ENCODE measurements around the gene FNDC3B. TPM values are rescaled to one million over a fixed set of nuclear protein-coding genes. Genes with fewer than 3 reads are reported as not detected.

The FNDC3B gene
- polyA plus RNA-seq, 6 donors from 2014 or later: 1.2 to 3.1 (median 2.2) TPM; not detected in 1

DNA sequence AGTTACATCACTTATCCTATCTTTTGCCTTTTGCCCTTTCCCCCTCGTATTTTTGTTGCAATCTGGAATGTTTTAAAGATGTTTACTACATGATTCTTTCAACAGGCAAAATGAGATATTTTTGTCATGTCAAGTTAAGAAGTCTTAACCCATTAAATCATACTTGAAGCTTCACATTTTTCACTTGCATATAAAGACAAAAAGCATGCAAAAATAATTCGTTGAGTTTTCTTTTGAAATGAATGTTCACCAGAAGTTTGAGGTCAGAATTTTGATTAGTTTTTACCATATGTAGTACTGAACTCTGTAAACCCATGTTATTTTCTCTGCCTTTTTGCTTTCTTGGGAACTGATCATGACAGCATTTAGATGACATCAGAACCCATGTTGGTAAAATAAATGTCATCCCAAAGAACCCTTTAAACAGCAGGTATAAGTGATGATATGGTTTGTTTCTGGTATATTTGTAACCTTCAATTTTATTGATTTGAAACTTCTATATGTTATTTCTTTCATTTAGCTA lies 220.4 kb downstream of the FNDC3B start:
- H3K9me3 Mint-ChIP-seq: no peaks in the 10 kb centered on the region
- H3K27ac Mint-ChIP-seq: no peak overlapping the region
- ATAC-seq (ENCODE audit: low read depth in 2 of 2): no peak
- no peaks in the 10 kb centered on the region for H3K4me1 Mint-ChIP-seq
- no peak for DNase-seq
- no peaks in the 10 kb centered on the region for H3K36me3 Mint-ChIP-seq
- H3K4me3 Mint-ChIP-seq: no peak overlapping the region
- H3K27me3 Mint-ChIP-seq: no peaks in the 10 kb centered on the region

DNA sequence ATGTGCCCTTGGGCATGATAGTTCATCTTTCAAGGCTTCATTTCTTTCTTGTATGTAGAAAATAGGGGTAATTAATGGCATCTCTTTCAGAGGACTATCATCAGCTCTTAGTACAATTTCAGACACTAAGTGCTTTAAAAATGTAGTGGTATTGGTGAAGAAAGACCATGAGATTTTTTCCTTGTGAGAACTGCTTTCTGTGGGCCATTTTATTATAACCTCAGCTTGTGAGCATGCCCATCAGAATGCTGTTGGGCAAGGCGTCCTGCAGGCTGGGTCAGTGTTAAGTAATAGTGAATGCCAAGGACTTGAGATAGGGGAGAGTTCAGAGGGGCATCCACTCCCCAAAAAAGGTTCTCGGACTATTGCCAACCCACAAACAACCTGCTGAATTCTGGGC lies 221.0 kb downstream of the FNDC3B start:
- H3K9me3 Mint-ChIP-seq: no peaks in the 10 kb centered on the region
- no peaks in the 10 kb centered on the region for H3K27me3 Mint-ChIP-seq
- DNase-seq (no peak), ATAC-seq (ENCODE audit: low read depth in 2 of 2) (no peak)
- no peaks in the 10 kb centered on the region for H3K4me1 Mint-ChIP-seq
- H3K36me3 Mint-ChIP-seq: no peaks in the 10 kb centered on the region
- H3K27ac Mint-ChIP-seq: no peak overlapping the region
- no peak overlapping the region for H3K4me3 Mint-ChIP-seq

DNA sequence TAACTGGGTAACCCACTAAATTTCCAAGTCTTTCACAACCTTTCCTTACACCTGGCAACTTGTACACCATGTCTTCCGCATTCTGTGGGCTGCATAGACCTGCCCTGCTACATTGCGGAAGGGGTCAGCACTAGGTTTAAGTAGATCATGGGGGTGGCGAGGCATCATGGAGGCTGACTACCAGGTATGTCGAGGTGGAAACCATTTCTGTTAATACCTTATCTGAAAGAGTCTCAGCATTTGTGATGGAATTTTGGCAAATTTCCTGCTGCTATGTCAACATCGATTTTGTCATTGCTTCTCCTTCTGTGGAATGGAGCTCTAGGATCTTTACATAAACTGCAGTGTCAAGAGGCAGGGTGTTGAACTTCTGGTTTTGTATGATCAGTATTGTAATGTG lies 221.7 kb downstream of the FNDC3B start:
- Mint-ChIP-seq H3K4me1 (no peaks in the 10 kb centered on the region), H3K4me3 (no peak overlapping the region), H3K9me3 (no peaks in the 10 kb centered on the region), H3K36me3 (no peaks in the 10 kb centered on the region), H3K27me3 (no peaks in the 10 kb centered on the region), H3K27ac (no peak overlapping the region)
- ATAC-seq (ENCODE audit: low read depth in 2 of 2) (no peak), DNase-seq (no peak)

DNA sequence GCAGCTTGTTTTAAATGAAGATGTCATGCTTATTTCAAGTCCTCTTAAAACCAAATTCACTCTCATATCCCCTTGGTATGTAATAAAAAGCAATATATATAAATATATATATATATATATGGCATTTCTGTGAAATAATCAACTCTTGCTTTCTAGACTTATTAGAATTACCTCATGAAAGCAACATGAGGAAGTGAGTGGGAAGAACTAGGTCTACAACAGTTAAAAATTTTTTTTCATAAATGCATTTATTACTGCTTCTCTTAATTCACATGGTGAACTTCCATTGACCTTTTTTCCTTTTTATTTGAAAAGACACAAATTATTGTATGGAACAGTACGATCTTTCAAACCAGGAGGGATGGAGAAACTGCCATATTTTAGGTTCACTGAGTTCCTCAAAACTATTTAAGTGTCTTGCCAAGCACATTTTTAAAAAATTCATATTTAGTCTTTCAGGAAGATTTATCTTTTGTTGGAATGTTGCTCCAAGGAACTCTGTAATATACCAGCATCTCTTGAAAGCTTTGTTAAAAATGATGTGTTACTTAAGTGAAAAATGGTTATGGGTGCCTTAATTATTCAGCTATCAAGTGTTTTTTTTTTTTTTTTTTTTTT lies 223.7 kb downstream of the FNDC3B start:
- ATAC-seq (ENCODE audit: low read depth in 2 of 2): no peak
- Mint-ChIP-seq H3K4me3 (no peak overlapping the region), H3K9me3 (peaks cover 0 to 3% (median 0%) of the 10 kb centered on the region in 7 donors), H3K27me3 (no peaks in the 10 kb centered on the region), H3K27ac (no peak overlapping the region), H3K4me1 (no peaks in the 10 kb centered on the region), H3K36me3 (peaks cover 0 to 4% of the 10 kb centered on the region in 2 donors)
- DNase-seq: no peak

DNA sequence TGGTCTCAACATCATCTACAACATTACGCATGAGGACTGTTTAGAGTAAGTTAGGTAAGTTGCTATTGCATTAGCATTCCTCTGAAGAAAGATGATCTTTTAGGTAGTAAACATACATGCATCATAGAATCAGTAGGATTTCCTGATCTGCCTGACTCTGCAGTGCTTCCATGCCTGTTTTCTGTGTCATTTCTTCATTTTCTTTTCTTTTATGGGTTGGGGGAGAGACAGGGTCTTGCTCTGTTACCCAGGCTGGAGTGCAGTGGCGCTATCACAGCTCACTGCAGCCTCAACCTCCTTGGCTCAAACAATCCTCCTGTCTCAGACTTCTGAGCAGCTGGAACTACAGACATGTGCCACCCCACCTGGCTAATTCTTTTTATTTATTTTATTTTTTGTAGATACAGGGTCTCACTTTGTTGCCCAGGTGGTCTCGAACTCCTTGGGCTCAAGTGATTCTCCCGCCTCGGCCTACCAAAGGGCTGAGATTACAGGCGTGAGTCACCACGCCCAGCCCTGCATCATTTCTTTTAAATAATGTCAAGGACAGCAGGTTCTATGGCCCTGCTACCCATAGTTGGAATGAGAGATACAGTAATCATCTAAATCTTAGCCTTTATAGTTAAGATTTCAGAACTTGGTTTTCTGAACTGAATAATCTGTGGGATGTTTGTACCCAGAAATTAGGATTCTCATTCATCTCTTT lies 224.6 kb downstream of the FNDC3B start:
- peaks cover 0 to 4% of the 10 kb centered on the region in 2 donors for H3K36me3 Mint-ChIP-seq
- peaks cover 0 to 3% (median 0%) of the 10 kb centered on the region in 7 donors for H3K9me3 Mint-ChIP-seq
- H3K27ac Mint-ChIP-seq: no peak overlapping the region
- H3K27me3 Mint-ChIP-seq: no peaks in the 10 kb centered on the region
- no peak overlapping the region for H3K4me3 Mint-ChIP-seq
- DNase-seq (no peak), ATAC-seq (ENCODE audit: low read depth in 2 of 2) (no peak)
- H3K4me1 Mint-ChIP-seq: no peaks in the 10 kb centered on the region

DNA sequence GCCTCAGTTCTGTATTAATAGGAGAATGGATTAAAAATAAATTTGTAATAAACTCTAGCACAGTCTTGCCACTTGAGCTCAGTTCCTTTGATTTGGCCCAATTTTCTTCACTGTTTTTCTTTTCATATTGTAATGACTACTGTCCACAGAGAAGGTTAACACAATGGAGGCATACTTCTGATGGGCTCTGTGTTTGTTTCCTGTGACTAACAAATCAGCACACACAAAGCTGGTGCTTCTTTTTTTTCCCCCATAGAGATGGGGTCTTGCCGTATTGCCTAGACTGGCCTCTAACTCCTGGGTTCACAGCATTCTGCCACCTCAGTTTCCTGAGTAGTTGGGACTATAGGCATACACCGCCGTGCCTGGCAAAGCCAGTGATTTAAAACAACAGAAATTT lies 226.7 kb downstream of the FNDC3B start:
- ATAC-seq (ENCODE audit: low read depth in 2 of 2) (no peak), DNase-seq (no peak)
- Mint-ChIP-seq H3K4me3 (no peak overlapping the region), H3K27me3 (no peaks in the 10 kb centered on the region), H3K36me3 (peaks cover 0 to 4% of the 10 kb centered on the region in 2 donors), H3K9me3 (peaks cover 0 to 3% (median 0%) of the 10 kb centered on the region in 7 donors), H3K27ac (no peak overlapping the region), H3K4me1 (peaks cover 0 to 2% (median 0%) of the 10 kb centered on the region in 3 donors)

DNA sequence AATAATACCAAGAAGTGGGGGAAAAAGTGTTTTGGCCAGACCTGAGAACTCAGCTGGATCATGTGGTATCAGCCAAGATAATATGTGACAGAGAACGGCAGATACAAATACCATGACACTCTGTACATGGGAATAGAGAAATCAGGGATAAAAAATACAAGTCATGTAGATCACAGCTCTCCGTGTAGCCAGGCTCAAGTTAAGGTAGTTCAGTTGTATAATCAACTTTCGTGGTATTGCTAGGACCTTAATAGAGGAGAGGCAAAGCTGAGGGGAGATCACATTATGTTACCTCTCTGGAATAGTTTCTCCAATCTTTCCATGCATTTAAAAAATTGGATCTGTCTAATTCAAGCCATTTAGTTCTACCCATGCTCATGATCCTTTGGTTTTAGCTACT lies 229.0 kb downstream of the FNDC3B start:
- Mint-ChIP-seq H3K9me3 (peaks cover 0 to 3% (median 0%) of the 10 kb centered on the region in 7 donors), H3K36me3 (peaks cover 0 to 4% of the 10 kb centered on the region in 2 donors), H3K4me3 (no peak overlapping the region), H3K27ac (no peak overlapping the region), H3K27me3 (no peaks in the 10 kb centered on the region), H3K4me1 (peaks cover 0 to 2% (median 0%) of the 10 kb centered on the region in 3 donors)
- no peak for DNase-seq
- ATAC-seq (ENCODE audit: low read depth in 2 of 2): no peak

DNA sequence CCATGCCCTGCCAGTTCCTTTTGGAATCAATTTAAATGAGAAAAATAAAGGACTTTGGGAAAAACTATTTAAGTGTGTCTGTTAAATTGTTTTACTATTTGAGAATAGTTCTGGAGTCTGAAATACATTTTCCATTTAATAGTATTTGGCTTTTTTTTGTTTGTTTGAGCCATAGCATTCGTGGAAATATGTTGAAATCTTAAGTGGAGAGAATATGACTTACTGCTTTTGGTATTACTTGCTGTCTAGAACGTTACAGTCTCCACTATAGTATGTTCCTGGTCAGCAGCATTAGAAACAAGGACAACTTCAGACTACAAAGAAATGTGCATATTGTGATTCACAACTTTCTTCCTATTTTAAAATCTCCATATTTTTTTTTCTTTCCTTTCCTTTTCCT lies 229.5 kb downstream of the FNDC3B start:
- DNase-seq: no peak
- Mint-ChIP-seq H3K27ac (peak overlapping the region in 1 of 6 donors; percentile 86), H3K4me3 (no peak overlapping the region), H3K4me1 (peaks cover 0 to 2% (median 0%) of the 10 kb centered on the region in 3 donors), H3K9me3 (peaks cover 0 to 3% (median 0%) of the 10 kb centered on the region in 7 donors), H3K36me3 (peaks cover 0 to 4% of the 10 kb centered on the region in 2 donors), H3K27me3 (no peaks in the 10 kb centered on the region)
- no peak for ATAC-seq (ENCODE audit: low read depth in 2 of 2)

DNA sequence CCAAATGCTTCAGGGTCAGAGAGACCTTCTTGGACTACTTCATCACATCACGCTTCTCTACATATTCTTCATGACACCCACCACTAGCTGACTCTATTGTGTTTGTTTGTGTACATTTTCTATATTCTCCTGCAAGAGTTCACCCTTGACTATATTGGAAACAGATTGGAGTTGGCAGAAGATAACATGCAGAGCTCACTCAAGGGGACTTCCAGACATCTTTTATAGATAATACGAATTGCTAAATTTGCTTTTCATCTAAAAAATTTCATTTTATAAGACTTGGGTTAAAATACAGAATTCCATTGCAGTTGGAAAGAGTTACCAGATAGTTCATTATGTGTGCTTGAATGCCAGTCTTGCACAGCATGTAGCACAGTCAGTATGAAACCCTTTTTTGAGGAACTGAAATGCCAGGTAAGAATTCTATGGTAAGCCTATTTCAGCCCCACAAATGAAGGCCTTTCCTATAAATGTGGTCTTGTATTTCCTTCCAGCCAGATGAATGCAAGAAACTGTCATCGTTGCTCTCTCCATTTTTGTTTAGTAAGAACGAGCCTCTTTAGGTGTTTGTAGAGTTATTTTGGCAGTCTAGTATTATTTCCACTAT lies 231.3 kb downstream of the FNDC3B start:
- Mint-ChIP-seq H3K27me3 (no peaks in the 10 kb centered on the region), H3K4me3 (no peak overlapping the region), H3K9me3 (peaks cover 0 to 3% (median 0%) of the 10 kb centered on the region in 7 donors), H3K36me3 (peaks cover 0 to 4% of the 10 kb centered on the region in 2 donors), H3K4me1 (peaks cover 0 to 2% (median 0%) of the 10 kb centered on the region in 3 donors), H3K27ac (no peak overlapping the region)
- ATAC-seq (ENCODE audit: low read depth in 2 of 2) (peak in 1 of 2 donors; percentile 25), DNase-seq (no peak)

DNA sequence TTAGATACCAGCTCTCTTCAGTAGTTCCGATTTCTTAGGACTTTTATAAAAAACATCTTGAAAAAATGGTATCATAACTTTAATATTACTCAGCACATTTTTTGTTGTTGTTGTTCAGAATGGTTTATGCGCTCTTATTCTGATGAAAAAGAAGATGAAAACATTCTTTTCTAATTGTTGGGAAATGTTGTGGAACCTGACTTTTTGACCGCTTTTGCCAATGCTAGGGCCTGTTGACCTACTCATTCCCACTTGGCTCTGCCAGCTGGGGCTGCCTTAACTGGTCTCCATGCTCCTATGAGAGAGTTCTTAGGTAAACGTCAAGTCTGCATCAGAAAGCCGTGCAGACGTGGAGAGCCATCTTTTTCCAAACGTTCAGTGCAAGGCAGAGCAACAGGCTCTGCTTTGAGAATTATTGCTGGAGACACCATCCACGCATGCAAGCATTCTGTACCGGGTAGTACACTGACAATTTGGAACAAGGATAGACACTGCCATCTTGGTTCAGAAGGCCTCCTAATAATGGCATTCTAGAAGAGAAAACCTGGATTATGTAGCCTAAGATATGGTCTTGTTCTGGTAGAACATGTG lies 232.1 kb downstream of the FNDC3B start:
- H3K4me1 Mint-ChIP-seq: peaks cover 0 to 2% (median 0%) of the 10 kb centered on the region in 3 donors
- peaks cover 0 to 4% of the 10 kb centered on the region in 2 donors for H3K36me3 Mint-ChIP-seq
- no peak overlapping the region for H3K27ac Mint-ChIP-seq
- DNase-seq: no peak
- H3K9me3 Mint-ChIP-seq: peaks cover 0 to 3% (median 0%) of the 10 kb centered on the region in 7 donors
- ATAC-seq (ENCODE audit: low read depth in 2 of 2): no peak
- H3K27me3 Mint-ChIP-seq: no peaks in the 10 kb centered on the region
- no peak overlapping the region for H3K4me3 Mint-ChIP-seq

DNA sequence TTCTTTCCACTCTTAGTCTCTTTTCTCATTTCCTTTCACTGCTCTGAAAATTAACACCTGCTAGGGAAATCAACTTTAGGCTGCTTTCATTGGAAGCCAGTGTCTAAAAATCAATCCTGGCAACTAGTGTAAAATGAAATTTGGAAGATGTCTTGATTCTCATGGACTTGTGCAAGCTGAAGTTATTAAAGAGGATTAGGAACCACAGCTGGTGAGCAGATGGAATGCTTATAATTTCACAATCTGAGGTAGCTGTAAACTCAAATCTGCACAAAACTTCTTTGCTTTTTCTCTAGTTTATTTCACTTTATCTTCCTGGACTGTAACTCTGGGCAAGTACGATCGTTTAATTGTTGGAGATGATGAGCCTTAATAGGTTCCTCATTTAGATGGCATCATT lies 233.3 kb downstream of the FNDC3B start:
- Mint-ChIP-seq H3K4me1 (peaks cover 0 to 2% (median 0%) of the 10 kb centered on the region in 3 donors), H3K9me3 (no peaks in the 10 kb centered on the region), H3K36me3 (no peaks in the 10 kb centered on the region), H3K27ac (no peak overlapping the region), H3K4me3 (no peak overlapping the region), H3K27me3 (no peaks in the 10 kb centered on the region)
- DNase-seq (no peak), ATAC-seq (ENCODE audit: low read depth in 2 of 2) (no peak)

DNA sequence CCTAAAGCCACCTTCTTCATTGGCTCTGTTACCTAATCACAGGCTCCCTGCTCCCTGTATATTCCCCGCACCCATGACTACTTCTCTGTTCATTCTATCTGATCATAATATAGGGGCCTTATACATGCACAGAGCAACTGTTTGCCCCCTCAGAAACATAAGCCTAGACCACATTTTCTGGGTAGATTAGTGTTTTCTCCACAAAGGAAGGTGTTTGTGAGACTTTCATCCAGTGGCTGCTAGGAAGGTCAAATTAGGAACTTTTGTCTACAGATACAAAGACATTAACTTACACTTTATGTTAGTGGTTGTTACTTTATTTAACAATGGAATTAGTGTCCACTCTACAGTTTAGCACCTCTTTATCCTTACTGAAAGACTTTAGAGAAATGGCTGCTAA lies 234.0 kb downstream of the FNDC3B start:
- no peak for DNase-seq
- Mint-ChIP-seq H3K27me3 (no peaks in the 10 kb centered on the region), H3K9me3 (no peaks in the 10 kb centered on the region), H3K4me3 (no peak overlapping the region), H3K4me1 (peaks cover 0 to 2% (median 0%) of the 10 kb centered on the region in 3 donors), H3K27ac (no peak overlapping the region), H3K36me3 (no peaks in the 10 kb centered on the region)
- no peak for ATAC-seq (ENCODE audit: low read depth in 2 of 2)

DNA sequence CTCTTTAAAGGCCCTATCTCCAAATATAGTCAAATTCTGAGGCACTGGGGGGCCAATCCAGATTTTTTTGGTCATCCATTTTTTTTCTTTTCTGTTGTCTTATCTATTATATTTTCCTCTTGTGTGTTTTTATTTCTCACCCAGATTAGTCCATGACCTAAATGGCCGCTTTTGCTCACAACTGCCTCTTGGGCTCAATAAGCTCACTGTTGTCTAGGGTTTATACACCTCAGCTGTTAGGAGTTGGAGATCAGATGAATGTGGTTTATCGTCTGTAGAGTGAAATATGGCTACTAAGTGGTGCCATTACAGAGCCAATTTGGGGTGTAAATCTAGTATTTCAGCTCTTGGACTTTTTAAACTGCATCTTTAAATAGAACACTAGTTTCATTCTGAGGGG lies 235.5 kb downstream of the FNDC3B start:
- DNase-seq (no peak), ATAC-seq (ENCODE audit: low read depth in 2 of 2) (no peak)
- H3K27me3 Mint-ChIP-seq: no peaks in the 10 kb centered on the region
- no peaks in the 10 kb centered on the region for H3K9me3 Mint-ChIP-seq
- H3K36me3 Mint-ChIP-seq: no peaks in the 10 kb centered on the region
- no peak overlapping the region for H3K27ac Mint-ChIP-seq
- peaks cover 0 to 2% (median 0%) of the 10 kb centered on the region in 3 donors for H3K4me1 Mint-ChIP-seq
- H3K4me3 Mint-ChIP-seq: no peak overlapping the region

Data from naive B cell (primary cell).